Nephron progenitor cell (in vitro differentiated cells): ENCODE results near the gene GNAI3.

Source experiments
- DNase-seq: peaks from one replicate; pipeline ENCODE4 v3.0.0; 2021
- H3K27ac Mint-ChIP-seq: 2 replicates; pipeline ENCODE4 v1.8.0; 2021; ENCODE audit warnings: mild to moderate bottlenecking, moderate library complexity, mixed read lengths
- H3K27me3 Mint-ChIP-seq: 2 replicates; pipeline ENCODE4 v1.8.0; 2021; ENCODE audit warnings: mild to moderate bottlenecking, low read depth, mixed read lengths; ENCODE audit not compliant: poor library complexity
- H3K36me3 Mint-ChIP-seq: 2 replicates; pipeline ENCODE4 v1.8.0; 2021; ENCODE audit warnings: low read depth, mixed read lengths
- H3K4me1 Mint-ChIP-seq: 2 replicates; pipeline ENCODE4 v1.8.0; 2021; ENCODE audit warnings: mixed read lengths
- H3K4me3 Mint-ChIP-seq: 2 replicates; pipeline ENCODE4 v1.8.0; 2021; ENCODE audit warnings: mild to moderate bottlenecking, moderate library complexity, mixed read lengths
- H3K9me3 Mint-ChIP-seq: 2 replicates; pipeline ENCODE4 v1.8.0; 2021; ENCODE audit warnings: mild to moderate bottlenecking, moderate library complexity, mixed read lengths
- CTCF ChIP-seq: fragments of 200-600 bp; sonication (generic); IDR thresholded peaks from 2 replicates; pipeline ENCODE4 v1.5.0; 2021; ENCODE audit warnings: antibody characterized with exemption

The GNAI3 gene

GRCh38 chr1:109625601-109626560, 77.5 kb downstream of the GNAI3 start:
- Mint-ChIP-seq H3K4me3 (no peak overlapping the region), H3K9me3 (no peaks in the 10 kb centered on the region), H3K27me3 (peaks cover 2% of the 10 kb centered on the region), H3K36me3 (peaks cover 27% of the 10 kb centered on the region), H3K4me1 (peaks cover 58% of the 10 kb centered on the region), H3K27ac (no peak overlapping the region)
- no peak for DNase-seq
- TF ChIP-seq CTCF: no peak

GRCh38 chr1:109626682-109627408, 78.4 kb downstream of the GNAI3 start:
- TF ChIP-seq CTCF: no peak
- no peak for DNase-seq
- peaks cover 36% of the 10 kb centered on the region for H3K36me3 Mint-ChIP-seq
- H3K27me3 Mint-ChIP-seq: peaks cover 2% of the 10 kb centered on the region
- H3K9me3 Mint-ChIP-seq: no peaks in the 10 kb centered on the region
- H3K4me3 Mint-ChIP-seq: no peak overlapping the region
- H3K4me1 Mint-ChIP-seq: peaks cover 53% of the 10 kb centered on the region
- H3K27ac Mint-ChIP-seq: no peak overlapping the region

GRCh38 chr1:109627692-109628399, 79.4 kb downstream of the GNAI3 start:
- no peak overlapping the region for H3K27ac Mint-ChIP-seq
- peaks cover 2% of the 10 kb centered on the region for H3K27me3 Mint-ChIP-seq
- TF ChIP-seq CTCF: no peak
- H3K36me3 Mint-ChIP-seq: peaks cover 38% of the 10 kb centered on the region
- no peaks in the 10 kb centered on the region for H3K9me3 Mint-ChIP-seq
- H3K4me1 Mint-ChIP-seq: peaks cover 46% of the 10 kb centered on the region
- no peak for DNase-seq
- H3K4me3 Mint-ChIP-seq: no peak overlapping the region

GRCh38 chr1:109628540-109629321, 80.3 kb downstream of the GNAI3 start:
- Mint-ChIP-seq H3K36me3 (peaks cover 38% of the 10 kb centered on the region), H3K27me3 (no peaks in the 10 kb centered on the region), H3K9me3 (no peaks in the 10 kb centered on the region), H3K4me3 (no peak overlapping the region), H3K4me1 (peaks cover 37% of the 10 kb centered on the region), H3K27ac (no peak overlapping the region)
- no peak for DNase-seq
- TF ChIP-seq CTCF: no peak

GRCh38 chr1:109629372-109630030, 81.1 kb downstream of the GNAI3 start:
- no peak overlapping the region for H3K4me3 Mint-ChIP-seq
- no peak for TF ChIP-seq CTCF
- no peak overlapping the region for H3K27ac Mint-ChIP-seq

More at GRCh38 chr1:109629372-109630030, 81.1 kb downstream of the GNAI3 start:
- no peak for DNase-seq
- H3K27me3 Mint-ChIP-seq: no peaks in the 10 kb centered on the region
- H3K9me3 Mint-ChIP-seq: no peaks in the 10 kb centered on the region
- H3K4me1 Mint-ChIP-seq: peaks cover 30% of the 10 kb centered on the region
- peaks cover 38% of the 10 kb centered on the region for H3K36me3 Mint-ChIP-seq
